Measurements from ENCODE around the gene UBE2Q1. TPM values are rescaled to one million over a fixed set of nuclear protein-coding genes. Genes with fewer than 3 reads are reported as not detected.

UBE2Q1 gene
- total and polyA plus RNA-seq, 10 of the 15 experiments (the other 5 are each of a cell fraction or from before 2014, with no cell fraction given) = 3.9 to 82.6 (median 24.1) TPM

DNA sequence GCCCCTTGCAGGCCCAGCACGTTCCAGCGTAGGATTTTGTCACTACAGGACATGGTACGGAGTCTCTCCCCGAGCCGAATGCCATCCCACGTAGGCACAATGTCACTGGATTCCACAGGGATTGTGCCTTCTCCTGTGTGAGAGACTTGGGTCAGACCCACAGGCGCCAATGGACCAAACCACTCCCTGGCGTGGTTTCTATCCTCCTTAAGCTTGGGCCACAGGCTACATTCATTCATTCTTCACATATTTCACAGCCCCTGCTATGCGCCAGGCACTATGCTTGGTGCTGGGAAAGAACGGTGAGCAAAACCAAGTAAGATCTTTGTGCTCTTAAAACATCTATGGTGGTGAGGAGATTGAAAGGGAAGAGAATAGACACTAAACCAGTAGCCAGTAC, 27.8 kb upstream of the UBE2Q1 start:
- no peak overlapping the region for H3K27ac ChIP-seq (ENCODE audit: control insufficient read depth, insufficient read depth)
- SMC1A ChIA-PET (ENCODE audit: uncharacterized antibody, unreplicated experiment) = no interaction called here
- peaks cover 12% of the 10 kb centered on the region; the same call in 1 of the 2 replicates for H4K20me1 ChIP-seq (ENCODE audit: control insufficient read depth, insufficient read depth)
- H3K4me1 ChIP-seq (ENCODE audit: control insufficient read depth, insufficient read depth, low read length) = peaks cover 12% of the 10 kb centered on the region
- in situ Hi-C loops (cut with MboI) (no loop called here), intact Hi-C loops (cut with micrococcal nuclease; ENCODE audit: unreplicated experiment) (no loop called here)
- no peak overlapping the region for H3K9ac ChIP-seq (ENCODE audit: control insufficient read depth, insufficient read depth, low read length)
- no peaks in the 10 kb centered on the region for H3K79me2 ChIP-seq (ENCODE audit: control insufficient read depth, insufficient read depth, low read length)
- H3K36me3 ChIP-seq (ENCODE audit: control insufficient read depth in 2 of 2, insufficient read depth in 2 of 2, low read length in 1 of 2) = peaks cover 54 to 72% of the 10 kb centered on the region in 2 experiments
- no TSS peak for BruUV-seq (replicated peaks)
- POLR2A ChIA-PET = no interaction called here
- CTCF ChIA-PET = no interaction called here
- no peaks in the 10 kb centered on the region for H3K27me3 ChIP-seq (replicated peaks in 1 of 2; ENCODE audit: control insufficient read depth in 2 of 2, insufficient read depth in 2 of 2, low read length in 1 of 2)
- RAD21 ChIA-PET (ENCODE audit: unreplicated experiment) = no interaction called here
- H3K4me2 ChIP-seq (ENCODE audit: control insufficient read depth, insufficient read depth) = no peak overlapping the region
- H2AFZ ChIP-seq (ENCODE audit: control insufficient read depth, low read depth, low read length) = no peak overlapping the region
- ATAC-seq = no peak
- TF ChIP-seq POLR2AphosphoS5 (IDR thresholded peaks at IDR 0.05; ENCODE audit: low read length) = peak; percentile 51; the same call in 1 of the 2 replicates
- no peak for TF ChIP-seq PAX8 (IDR thresholded peaks at IDR 0.05)
- no peak for TF ChIP-seq NRF1 (conservative IDR thresholded peaks at IDR 0.05; ENCODE audit: low read depth, low read length)
- no peak for TF ChIP-seq LARP7 (IDR thresholded peaks at IDR 0.05)
- no peak for TF ChIP-seq TCF12 (IDR thresholded peaks at IDR 0.05; ENCODE audit: low read depth, low read length)
- TF ChIP-seq, protein P1, sequence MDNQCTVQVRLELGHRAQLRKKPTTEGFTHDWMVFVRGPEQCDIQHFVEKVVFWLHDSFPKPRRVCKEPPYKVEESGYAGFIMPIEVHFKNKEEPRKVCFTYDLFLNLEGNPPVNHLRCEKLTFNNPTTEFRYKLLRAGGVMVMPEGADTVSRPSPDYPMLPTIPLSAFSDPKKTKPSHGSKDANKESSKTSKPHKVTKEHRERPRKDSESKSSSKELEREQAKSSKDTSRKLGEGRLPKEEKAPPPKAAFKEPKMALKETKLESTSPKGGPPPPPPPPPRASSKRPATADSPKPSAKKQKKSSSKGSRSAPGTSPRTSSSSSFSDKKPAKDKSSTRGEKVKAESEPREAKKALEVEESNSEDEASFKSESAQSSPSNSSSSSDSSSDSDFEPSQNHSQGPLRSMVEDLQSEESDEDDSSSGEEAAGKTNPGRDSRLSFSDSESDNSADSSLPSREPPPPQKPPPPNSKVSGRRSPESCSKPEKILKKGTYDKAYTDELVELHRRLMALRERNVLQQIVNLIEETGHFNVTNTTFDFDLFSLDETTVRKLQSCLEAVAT (IDR thresholded peaks at IDR 0.05) = no peak
- no peak for TF ChIP-seq CHD4 (IDR thresholded peaks at IDR 0.05)
- no peak for DNase-seq (ENCODE audit: low read depth, low spot score)
- H3K4me3 ChIP-seq = no peak overlapping the region
- H3K9me3 ChIP-seq (replicated peaks; ENCODE audit: control insufficient read depth, insufficient read depth, low read length) = no peaks in the 10 kb centered on the region
- WGBS (ENCODE audit: insufficient coverage, insufficient replicate concordance, low lambda C conversion rate, missing lambda C conversion rate) = 98% methylated on average over 10 of the region's 10 CpGs
- FAIRE-seq = no peak

All from GM12878 (cell line).